Measurements from ENCODE around the gene ZBTB8B. TPM values are rescaled to one million over a fixed set of nuclear protein-coding genes. Genes with fewer than 3 reads are reported as not detected.

Gene ZBTB8B
- total RNA-seq, 1 experiment from 2014 or later: not detected

GRCh38 chr1:32507021-32507420 is 42.1 kb downstream of the ZBTB8B start:
- DNase-seq (ENCODE audit: low spot score): no peak

DNA sequence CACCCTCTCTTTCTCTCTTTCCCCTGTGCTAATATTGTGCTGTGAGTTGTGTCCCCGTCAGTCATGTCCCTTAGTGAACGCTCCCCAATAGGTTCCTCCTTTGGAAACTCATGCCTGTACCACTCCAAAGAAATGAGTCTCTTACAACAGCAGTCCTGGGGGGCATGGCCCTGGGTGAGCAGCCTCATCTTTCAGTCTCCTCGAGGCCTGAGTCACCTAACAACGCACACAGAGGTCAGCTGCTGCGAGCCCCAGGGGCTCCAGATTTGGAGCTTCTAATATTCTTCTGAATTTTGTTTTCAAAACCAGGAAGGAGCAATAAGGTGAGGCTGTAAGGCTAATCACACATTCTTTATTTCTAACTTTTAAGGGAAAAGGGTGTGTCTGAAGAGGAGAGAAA is 43.9 kb downstream of the ZBTB8B start:
- DNase-seq (ENCODE audit: low spot score): no peak

DNA sequence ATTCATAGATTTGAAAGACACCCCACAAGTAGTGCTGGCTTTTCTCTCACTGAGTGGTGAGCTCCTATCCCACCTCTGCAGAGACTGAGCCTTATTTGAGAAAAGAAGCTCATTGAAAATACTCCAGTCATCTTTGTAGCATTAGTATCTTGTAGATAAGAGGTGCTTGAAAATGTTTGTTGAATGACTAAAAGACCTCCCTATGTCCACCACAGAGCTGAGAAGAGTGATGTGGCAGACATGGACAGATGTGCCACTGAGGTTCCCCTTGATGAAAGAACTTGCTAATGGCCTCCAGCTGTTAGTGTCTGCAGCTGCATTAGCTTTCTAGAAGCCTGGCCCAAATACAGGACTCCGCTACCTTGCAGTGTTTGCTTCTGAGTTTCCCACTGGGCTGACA is 45.1 kb downstream of the ZBTB8B start:
- no peak for DNase-seq (ENCODE audit: low spot score)

Other genes starting within 250 kb of the ZBTB8B start
- gene TMEM234, start 242.7 kb upstream of the ZBTB8B start, total RNA-seq (2014; rRNA removed; shearing (Covaris generic)): 21.7 and 25.1 TPM in 2 replicates
- gene EIF3I, start 242.7 kb upstream of the ZBTB8B start, total RNA-seq (2014; rRNA removed; shearing (Covaris generic)): 331 and 332 TPM in 2 replicates
- 0.29 TPM in 1 of 2 replicates, not detected in the other for gene FAM167B, start 217.8 kb upstream of the ZBTB8B start, total RNA-seq (2014; rRNA removed; shearing (Covaris generic))
- 0.33 and 0.76 TPM in 2 replicates for gene LCK, start 213.8 kb upstream of the ZBTB8B start, total RNA-seq (2014; rRNA removed; shearing (Covaris generic))
- 185 and 200 TPM in 2 replicates for gene HDAC1, start 173.0 kb upstream of the ZBTB8B start, total RNA-seq (2014; rRNA removed; shearing (Covaris generic))
- 384 TPM in 2 replicates for gene MARCKSL1, start 128.8 kb upstream of the ZBTB8B start, total RNA-seq (2014; rRNA removed; shearing (Covaris generic))
- 2.6 and 12.4 TPM in 2 replicates for gene FAM229A, start 102.6 kb upstream of the ZBTB8B start, total RNA-seq (2014; rRNA removed; shearing (Covaris generic))
- gene TSSK3, start 102.5 kb upstream of the ZBTB8B start, total RNA-seq (2014; rRNA removed; shearing (Covaris generic)): 0.08 and 1.8 TPM in 2 replicates
- 48.3 and 54.4 TPM in 2 replicates for gene BSDC1, start 70.6 kb upstream of the ZBTB8B start, total RNA-seq (2014; rRNA removed; shearing (Covaris generic))
- 0.84 and 1.0 TPM in 2 replicates for gene ZBTB8A, start 74.4 kb downstream of the ZBTB8B start, total RNA-seq (2014; rRNA removed; shearing (Covaris generic))
- gene ZBTB8OS, start 185.5 kb downstream of the ZBTB8B start, total RNA-seq (2014; rRNA removed; shearing (Covaris generic)): 37.4 and 43.5 TPM in 2 replicates
- gene RBBP4, start 186.1 kb downstream of the ZBTB8B start, total RNA-seq (2014; rRNA removed; shearing (Covaris generic)): 109 and 126 TPM in 2 replicates
- 0.65 and 0.76 TPM in 2 replicates for gene SYNC, start 237.7 kb downstream of the ZBTB8B start, total RNA-seq (2014; rRNA removed; shearing (Covaris generic))

All from HT-29 (cell line).